HG02970 (cell line): Measurements from ENCODE around the gene MAP9.
"Not testable (repeated sequence)": the region's sequence is repeated elsewhere in the genome, so short reads cannot be mapped to it uniquely, and the experiment has no call there.

Experiments used
- ATAC-seq: cut with Tn5 transposase; IDR thresholded peaks from one replicate; pipeline ENCODE4 v1.9.1; 2021; ENCODE audit warnings: mild to moderate bottlenecking, moderate library complexity, moderate number of reproducible peaks; ENCODE audit not compliant: unreplicated experiment, low FRiP score

The MAP9 gene

DNA sequence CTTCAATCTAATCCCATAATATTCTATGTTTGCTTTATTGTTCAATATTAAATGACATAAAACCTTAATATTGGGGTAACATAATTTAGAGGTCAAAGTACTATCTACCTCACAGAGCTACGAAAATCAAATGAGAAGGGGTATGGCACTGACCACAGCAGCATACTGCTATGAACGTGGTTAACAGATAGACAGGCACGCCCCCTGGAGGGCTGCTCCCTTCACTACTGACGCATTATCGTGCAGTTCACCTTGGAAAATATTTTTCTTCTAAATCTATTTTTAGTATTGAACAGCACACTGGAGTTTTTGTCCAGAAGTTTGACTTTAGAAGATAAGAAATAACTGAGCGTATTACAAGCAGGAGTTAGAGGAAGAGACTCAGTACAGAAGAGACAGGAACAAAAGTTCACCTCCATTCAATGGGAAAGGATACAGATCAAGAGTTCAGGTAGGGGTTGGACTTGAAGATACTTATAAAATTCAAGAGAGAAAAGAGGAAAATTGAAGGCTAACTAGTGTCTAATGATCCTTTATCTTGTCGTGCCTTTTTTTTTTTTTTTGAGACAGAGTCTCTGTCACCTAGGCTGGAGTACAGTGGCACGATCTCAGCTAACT, 22.7 kb downstream of the MAP9 start:
- peak; percentile 96 for ATAC-seq

DNA sequence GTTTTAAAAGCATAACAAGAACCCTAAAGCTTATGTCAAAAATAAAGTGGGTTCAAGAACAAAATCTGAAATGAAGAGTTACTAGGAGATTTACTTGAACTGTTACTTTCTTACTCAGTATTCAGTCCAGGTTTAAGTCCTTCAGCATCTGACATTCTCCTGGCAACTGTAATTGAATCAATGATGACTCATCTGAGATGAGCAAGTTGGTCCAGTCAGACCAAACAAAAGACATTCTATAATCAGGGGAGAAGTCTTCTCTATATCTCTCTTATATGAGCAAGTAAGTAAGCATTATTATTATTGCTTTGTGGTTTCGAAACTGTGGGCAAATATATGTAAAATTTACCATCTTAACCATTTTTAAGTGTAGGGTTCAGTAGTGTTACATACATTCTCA, 34.6 kb downstream of the MAP9 start:
- ATAC-seq: no peak

DNA sequence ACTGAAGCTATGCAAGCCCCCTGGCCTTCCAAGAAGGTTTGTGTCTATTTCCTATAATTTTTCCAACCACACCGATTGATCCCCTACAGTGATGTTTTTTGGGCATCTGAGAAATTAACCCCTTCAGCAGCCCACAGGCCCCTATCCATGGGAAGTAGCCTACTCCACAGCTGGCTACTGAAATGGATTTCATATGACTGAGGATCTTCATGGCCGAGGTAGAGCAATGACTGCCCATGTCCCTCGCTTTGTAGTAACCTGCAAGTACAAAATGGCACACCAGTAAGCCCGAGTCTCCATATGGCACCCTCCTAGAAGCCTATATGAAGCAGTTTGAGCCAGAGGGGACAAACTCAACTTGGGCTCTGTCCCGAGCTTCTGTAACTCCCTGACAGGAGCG, 36.8 kb downstream of the MAP9 start:
- no peak for ATAC-seq

DNA sequence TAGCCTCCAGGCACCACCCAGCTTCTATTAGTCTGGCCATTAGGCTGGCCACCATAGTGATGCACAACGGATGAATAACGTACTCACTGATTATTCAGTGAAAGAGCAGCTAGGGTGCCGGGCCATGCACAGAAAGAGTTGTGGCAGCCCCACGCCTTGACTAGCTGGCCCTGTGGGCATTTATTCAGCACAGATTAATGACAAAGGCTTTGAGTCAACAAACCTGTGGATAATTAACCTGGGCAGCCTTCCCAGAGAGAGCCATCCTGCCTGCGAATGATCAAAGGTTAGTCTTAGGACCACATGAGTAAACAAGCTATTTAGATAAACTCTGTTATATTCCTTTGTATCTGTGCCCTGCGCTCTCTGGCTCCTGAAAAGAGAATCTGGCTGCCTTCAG, 37.2 kb downstream of the MAP9 start:
- ATAC-seq: no peak

DNA sequence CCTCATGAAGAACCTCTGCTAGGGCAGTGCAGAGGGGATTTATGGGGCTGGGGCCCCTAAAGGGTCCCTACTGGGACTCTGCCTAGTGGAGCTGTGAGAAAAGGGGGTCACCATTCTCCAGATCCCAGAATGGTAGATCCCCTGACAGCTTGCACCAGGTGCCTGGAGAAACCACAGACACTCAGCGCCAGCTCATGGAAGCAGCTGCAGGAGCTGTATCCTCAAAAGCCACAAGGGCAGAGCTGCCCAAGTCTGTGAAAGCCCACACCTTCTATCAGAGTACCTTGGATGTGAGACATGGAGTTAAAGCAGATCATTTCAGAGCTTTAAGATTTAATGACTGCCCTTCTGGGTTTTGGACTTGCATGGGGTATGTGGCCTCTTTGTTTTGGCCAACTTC, 38.6 kb downstream of the MAP9 start:
- no peak for ATAC-seq

DNA sequence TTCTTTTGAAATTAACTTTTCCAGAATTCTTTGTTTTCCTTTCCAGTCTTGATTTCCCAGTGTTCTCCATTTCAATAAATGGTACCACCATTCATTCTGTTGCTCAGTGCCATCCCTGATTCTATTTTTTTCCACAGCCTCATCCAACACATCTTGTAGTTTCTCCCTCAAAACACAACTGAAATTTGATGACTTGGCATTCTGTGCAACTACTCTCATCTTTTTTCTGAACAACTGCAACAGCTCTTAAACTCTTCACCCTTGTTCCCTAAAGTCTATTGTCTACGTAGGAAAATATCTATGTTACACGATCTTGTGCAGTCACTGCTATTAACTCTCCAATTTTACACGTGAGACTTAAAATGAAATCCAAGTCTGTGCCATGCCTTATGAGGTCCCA, 40.5 kb downstream of the MAP9 start:
- no peak for ATAC-seq

DNA sequence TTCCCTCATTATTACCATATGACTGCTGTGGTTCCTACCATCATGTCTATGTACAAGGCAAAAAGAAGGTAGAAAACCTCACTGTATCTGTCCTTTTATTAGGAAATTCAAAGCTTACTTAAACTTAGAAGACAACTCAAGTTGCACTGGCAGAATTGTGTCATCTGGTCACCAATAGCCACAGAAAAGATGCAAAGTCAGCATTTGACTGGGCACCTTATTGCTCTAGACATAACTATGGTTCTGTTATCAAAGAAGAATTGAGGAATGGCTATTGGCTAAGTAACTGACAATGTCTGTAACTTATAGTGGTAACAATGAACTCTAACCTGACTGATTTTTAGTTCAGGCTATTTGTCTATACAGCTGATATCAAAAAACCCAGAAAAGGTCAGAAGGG, 45.3 kb downstream of the MAP9 start:
- no peak for ATAC-seq

DNA sequence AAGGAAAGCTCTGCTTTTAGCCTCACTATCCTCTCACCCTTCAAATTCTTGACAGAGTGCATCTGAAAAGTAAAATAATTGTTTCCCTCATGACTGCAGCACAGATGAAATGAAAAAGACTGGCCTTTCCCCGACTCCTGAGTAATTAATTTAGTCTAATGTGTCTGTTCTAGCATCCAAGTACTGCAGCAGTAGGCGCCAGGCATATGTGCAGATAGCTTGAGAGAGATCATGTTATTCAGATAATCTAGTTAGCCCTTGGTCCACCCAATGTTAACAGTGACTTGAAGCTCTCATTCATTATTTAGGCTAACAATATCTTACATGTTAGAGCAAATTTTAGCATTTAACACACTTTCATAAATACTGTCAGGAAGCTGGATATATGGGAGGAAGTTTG, 54.0 kb downstream of the MAP9 start:
- ATAC-seq: no peak

DNA sequence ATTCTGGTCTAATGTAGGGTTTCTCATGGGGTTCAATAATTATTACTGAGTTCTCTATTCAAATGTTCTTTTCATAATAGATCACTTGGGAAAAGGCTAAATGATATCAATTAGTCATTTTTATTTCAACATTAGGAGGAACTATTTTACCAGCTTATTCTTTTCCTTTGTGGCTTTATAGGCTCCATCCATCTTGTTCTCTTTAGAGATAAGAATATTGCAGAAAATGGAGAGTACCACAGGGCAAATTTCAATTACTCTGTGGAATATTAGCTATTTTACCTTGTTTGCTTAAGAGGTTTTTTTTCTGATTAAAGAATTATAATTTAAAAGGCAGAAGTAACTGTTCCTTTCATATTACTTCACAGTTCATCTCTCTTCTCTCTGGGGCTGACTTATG, 55.8 kb downstream of the MAP9 start:
- no peak for ATAC-seq

DNA sequence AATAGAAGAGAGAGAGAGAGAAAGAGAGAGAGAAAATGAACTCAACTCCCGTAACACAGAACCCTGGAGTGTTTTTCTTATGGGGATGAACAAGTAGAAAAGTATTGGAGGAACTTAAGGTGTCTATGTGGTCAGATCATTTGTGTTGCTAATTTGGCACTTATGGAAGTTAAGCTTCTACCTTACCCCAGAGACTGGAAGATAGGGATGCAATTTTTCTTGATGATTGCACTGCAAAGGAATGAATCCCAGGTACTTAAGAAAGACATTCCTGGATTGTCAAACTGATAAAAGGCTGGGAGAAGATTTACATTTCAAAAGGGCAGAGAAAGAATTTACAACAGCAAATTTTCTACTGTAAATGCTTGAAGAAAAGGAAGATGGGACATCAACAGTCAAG, 57.2 kb downstream of the MAP9 start:
- ATAC-seq: no peak

DNA sequence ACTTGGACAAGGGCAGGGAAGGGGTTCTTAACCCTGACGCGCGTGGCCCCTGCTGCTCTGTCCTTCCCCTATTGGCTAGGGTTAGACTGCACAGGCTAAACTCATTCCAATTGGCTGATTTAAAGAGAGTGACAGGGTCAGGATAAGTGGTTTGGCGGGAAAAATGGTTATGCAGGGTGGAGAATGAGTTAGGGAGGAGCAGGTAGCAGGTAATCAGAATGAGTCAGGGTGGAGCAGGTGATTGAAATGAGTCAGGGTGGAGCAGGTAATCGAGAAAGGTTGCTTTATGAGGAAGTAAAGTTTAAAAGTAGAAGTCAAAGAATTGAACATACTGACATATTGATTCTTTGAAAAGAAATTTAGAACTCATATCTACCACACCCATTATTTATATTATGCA, 64.7 kb downstream of the MAP9 start:
- ATAC-seq: not testable (repeated sequence)

DNA sequence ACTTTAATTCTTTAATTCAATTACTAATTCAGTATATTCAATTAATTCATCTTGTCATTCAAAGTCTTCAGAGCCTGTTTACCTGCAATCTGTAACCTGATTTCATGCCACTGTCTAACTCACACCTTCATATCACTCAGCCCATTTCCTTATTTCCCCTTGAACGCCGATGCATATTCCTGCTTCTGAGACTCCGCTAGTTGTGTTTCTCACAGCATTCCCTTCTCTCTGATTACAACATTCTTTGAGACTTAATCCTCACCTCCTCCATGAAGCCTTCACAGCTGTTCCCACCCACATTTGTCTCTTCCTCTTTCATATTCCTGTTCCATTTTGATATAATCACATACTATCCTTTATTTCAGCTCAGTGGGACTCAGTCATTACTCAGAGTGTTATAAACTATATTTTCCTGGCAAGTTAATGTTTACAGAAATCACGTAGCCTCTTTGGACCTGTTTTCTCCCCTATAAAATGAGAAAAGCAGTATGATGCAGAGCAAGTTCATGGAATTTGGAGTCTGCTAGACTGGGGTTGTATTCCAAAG, 69.0 kb downstream of the MAP9 start:
- ATAC-seq: no peak

DNA sequence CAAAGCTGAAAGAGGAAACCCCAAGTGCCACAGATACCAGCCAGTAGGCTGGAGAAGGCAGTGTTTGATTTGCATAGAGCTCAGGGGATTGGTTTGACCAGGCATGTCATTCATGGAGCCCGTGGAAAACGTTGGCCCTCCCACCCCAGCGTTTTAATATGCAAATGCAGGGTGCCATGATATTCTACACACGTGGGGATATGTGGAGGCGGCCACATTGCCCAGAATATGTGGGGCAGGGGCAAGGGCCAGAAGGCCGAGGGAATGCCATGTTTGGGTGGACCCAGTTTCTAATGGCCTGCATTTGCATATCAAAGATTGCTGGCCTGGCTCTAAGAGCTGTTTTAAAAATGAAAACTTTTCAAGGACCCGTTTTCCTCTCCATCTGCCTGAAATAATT, 71.1 kb downstream of the MAP9 start:
- ATAC-seq: no peak

DNA sequence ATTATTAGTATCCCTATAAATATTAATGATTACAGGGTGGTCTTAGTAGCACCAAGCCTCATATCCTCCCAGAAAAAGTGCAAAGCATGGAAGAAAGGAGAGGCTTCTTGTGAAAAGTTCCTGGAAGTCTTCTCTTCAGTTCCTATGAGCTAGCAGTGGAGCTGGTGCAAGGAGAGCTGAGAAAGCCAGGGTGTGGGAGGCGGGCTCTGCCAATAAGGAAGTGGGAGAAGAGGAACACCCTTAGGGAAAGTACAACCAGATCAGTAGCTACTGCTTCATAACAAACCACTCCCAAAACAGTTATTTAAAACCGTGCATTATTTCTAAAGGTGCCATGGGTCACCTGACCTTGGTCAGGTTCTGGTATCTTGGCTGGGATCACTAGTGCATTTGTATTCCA, 72.4 kb downstream of the MAP9 start:
- no peak for ATAC-seq

DNA sequence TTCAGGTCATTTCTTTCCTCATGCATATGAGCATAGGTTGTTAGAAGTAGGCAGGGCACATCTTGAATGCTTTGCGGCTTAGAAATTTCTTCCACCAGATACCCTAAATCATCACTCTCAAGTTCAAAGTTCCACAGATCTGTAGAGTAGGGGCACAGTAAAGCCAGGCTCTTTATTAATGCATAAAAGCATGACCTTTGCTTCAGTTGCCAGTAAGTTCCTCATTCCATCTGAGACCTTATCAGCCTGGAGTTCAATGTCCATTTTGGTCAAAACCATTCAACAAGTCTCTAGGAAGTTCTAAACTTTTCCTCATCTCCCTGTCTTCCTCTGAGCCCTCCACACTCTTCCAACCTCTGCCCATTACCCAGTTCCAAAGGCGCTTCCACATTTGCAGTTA, 77.7 kb downstream of the MAP9 start:
- ATAC-seq: no peak
